ENCODE results near the gene ANKS1B.

Gene ANKS1B

GRCh38 chr12:99746538-99746937 lies 238.2 kb downstream of the ANKS1B start:
- H3K27ac ChIP-seq: no peak overlapping the region
- no peak for DNase-seq (ENCODE audit: low spot score)
- CTCF ChIA-PET: no interaction called here
- TF ChIP-seq CTCF (conservative IDR thresholded peaks at IDR 0.05; ENCODE audit: low read depth): no peak
- POLR2A ChIA-PET (ENCODE audit: low non-redundant PET): no interaction called here

- ChIA-PET CTCF (no interaction called here), POLR2A (ENCODE audit: low non-redundant PET) (no interaction called here)
- TF ChIP-seq CTCF (conservative IDR thresholded peaks at IDR 0.05; ENCODE audit: low read depth): no peak
- no peak for DNase-seq (ENCODE audit: low spot score)
- H3K27ac ChIP-seq: no peak overlapping the region
These were observed 238.8 kb downstream of the ANKS1B start for GRCh38 chr12:99745895-99746294.

- TF ChIP-seq CTCF (conservative IDR thresholded peaks at IDR 0.05; ENCODE audit: low read depth): no peak
- H3K27ac ChIP-seq: no peak overlapping the region
- CTCF ChIA-PET: no interaction called here
- no peak for DNase-seq (ENCODE audit: low spot score)
- POLR2A ChIA-PET (ENCODE audit: low non-redundant PET): no interaction called here
These were observed 239.6 kb downstream of the ANKS1B start for GRCh38 chr12:99745121-99745520.

- no peak for DNase-seq (ENCODE audit: low spot score)
- CTCF ChIA-PET: no interaction called here
- H3K27ac ChIP-seq: no peak overlapping the region
- no peak for TF ChIP-seq CTCF (conservative IDR thresholded peaks at IDR 0.05; ENCODE audit: low read depth)
- POLR2A ChIA-PET (ENCODE audit: low non-redundant PET): no interaction called here
These were observed 247.9 kb downstream of the ANKS1B start for GRCh38 chr12:99736760-99737269.

- CTCF ChIA-PET: no interaction called here
- no peak for TF ChIP-seq CTCF (conservative IDR thresholded peaks at IDR 0.05; ENCODE audit: low read depth)
These were observed 252.6 kb downstream of the ANKS1B start for GRCh38 chr12:99732131-99732530.

GRCh38 chr12:99722690-99723486 lies 261.8 kb downstream of the ANKS1B start:
- POLR2A ChIA-PET (ENCODE audit: low non-redundant PET): no interaction called here
- CTCF ChIA-PET: no interaction called here
- DNase-seq (ENCODE audit: low spot score): no peak
- H3K27ac ChIP-seq: no peak overlapping the region
- TF ChIP-seq CTCF (conservative IDR thresholded peaks at IDR 0.05; ENCODE audit: low read depth): no peak

More at GRCh38 chr12:99732131-99732530, 252.6 kb downstream of the ANKS1B start:
- POLR2A ChIA-PET (ENCODE audit: low non-redundant PET): no interaction called here
- no peak overlapping the region for H3K27ac ChIP-seq
- no peak for DNase-seq (ENCODE audit: low spot score)
